Type B pancreatic cell (in vitro differentiated cells): Measurements from ENCODE around the gene VCX3A. TPM values are rescaled to one million over a fixed set of nuclear protein-coding genes. Genes with fewer than 3 reads are reported as not detected.

Experiments used
- DNase-seq: peaks from one replicate; pipeline ENCODE4 v3.0.0; 2021; ENCODE audit warnings: mixed read lengths; ENCODE audit not compliant: unreplicated experiment; ENCODE audit errors: extremely low spot score
- H3K27ac Mint-ChIP-seq: 2 replicates; pipeline ENCODE4 v1.8.0; 2021; ENCODE audit warnings: mild to moderate bottlenecking, mixed read lengths
- H3K27me3 Mint-ChIP-seq: 2 replicates; pipeline ENCODE4 v1.8.0; 2021; ENCODE audit warnings: mixed read lengths
- H3K36me3 Mint-ChIP-seq: 2 replicates; pipeline ENCODE4 v1.8.0; 2021; ENCODE audit warnings: mixed read lengths
- H3K4me1 Mint-ChIP-seq: one replicate; pipeline ENCODE4 v1.8.0; 2021; ENCODE audit warnings: mixed read lengths; ENCODE audit not compliant: unreplicated experiment
- H3K4me3 Mint-ChIP-seq: 2 replicates; pipeline ENCODE4 v1.8.0; 2021; ENCODE audit warnings: mild to moderate bottlenecking, mixed read lengths
- H3K9me3 Mint-ChIP-seq: 2 replicates; pipeline ENCODE4 v1.8.0; 2021; ENCODE audit warnings: mixed read lengths
- CTCF ChIP-seq: fragments of 200-600 bp; sonication (generic); conservative IDR thresholded peaks from 2 replicates; pipeline ENCODE4 v1.5.0; 2021; ENCODE audit warnings: antibody characterized with exemption, mild to moderate bottlenecking
- total RNA-seq: library from RNA; stranded (reverse); gene quantifications from 2 replicates; pipeline ENCODE4 v1.2.1, GENCODE V29; 2021; ENCODE audit warnings: low replicate concordance

Gene VCX3A
- total RNA-seq, 1 donor from 2014 or later: not detected

DNA sequence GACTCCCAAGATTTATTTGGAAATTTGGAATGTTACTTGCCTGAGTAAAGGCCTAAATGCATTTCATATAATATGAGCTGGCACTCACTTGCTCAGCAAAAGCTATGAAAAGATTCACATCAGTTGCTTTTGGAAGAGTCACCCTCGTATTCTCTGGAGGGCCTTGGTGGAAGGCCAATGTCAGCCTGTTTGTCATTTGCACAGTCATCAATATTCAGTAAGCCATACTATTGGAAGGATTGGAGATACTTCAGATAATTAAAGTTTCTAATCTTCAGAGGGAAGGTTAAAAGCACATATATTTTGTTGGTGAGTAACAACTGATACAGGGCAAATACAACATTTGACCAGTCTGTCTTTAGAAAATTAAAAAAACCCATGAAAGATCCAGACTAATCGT is 36.6 kb downstream of the VCX3A start:
- Mint-ChIP-seq H3K4me1 (no peaks in the 10 kb centered on the region), H3K27me3 (no peaks in the 10 kb centered on the region), H3K4me3 (no peak overlapping the region), H3K36me3 (no peaks in the 10 kb centered on the region), H3K9me3 (peaks cover 14% of the 10 kb centered on the region), H3K27ac (no peak overlapping the region)
- TF ChIP-seq CTCF: no peak
- DNase-seq: no peak
